HG03135 (cell line): ENCODE results near the gene GCDH.

Experiments
- ATAC-seq: cut with Tn5 transposase; IDR thresholded peaks from one replicate; pipeline ENCODE4 v1.9.1; 2021; ENCODE audit warnings: mild to moderate bottlenecking, moderate library complexity; ENCODE audit not compliant: unreplicated experiment

GCDH gene

DNA sequence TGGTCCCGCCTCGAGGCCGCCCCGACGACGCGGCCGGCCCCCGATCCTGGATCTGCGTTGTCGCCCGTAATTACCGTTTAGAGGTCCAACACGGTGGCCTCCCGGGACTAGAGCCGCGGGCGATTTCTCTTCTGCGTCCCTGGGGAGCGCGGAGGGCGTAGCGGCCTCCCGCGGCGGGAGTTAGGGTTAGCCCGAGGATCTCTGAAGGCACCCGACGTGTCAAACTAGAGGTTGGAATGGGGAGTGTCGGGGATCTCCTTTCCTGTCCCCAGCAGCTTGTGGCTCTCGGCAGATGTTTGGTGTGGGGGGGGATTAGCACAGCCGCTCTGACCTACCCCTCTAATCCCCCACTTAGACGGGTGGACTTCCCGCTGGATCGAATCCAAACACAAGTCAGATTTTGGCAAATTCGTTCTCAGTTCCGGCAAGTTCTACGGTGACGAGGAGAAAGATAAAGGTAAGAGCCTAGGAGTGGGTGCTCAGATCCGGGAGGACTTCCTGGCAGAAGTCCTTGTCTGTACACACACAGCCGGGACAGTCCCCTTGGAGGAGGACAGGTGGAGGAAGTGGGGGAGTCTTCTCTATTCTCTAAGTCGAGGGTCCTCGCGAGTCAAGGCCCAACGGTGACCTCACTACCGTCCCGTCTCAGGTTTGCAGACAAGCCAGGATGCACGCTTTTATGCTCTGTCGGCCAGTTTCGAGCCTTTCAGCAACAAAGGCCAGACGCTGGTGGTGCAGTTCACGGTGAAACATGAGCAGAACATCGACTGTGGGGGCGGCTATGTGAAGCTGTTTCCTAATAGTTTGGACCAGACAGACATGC is 48.0 kb downstream of the GCDH start:
- ATAC-seq, result peak; percentile 7

DNA sequence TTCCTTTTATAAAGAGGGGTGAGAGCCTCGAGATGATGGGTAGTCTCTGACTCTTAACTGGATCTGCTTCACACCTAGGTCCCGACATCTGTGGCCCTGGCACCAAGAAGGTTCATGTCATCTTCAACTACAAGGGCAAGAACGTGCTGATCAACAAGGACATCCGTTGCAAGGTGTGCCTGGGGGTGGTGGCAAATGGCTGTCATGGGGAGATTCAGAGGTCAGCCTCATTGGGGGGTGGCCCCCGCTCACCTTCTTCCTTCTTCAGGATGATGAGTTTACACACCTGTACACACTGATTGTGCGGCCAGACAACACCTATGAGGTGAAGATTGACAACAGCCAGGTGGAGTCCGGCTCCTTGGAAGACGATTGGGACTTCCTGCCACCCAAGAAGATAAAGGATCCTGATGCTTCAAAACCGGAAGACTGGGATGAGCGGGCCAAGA is 49.0 kb downstream of the GCDH start:
- ATAC-seq, result no peak

DNA sequence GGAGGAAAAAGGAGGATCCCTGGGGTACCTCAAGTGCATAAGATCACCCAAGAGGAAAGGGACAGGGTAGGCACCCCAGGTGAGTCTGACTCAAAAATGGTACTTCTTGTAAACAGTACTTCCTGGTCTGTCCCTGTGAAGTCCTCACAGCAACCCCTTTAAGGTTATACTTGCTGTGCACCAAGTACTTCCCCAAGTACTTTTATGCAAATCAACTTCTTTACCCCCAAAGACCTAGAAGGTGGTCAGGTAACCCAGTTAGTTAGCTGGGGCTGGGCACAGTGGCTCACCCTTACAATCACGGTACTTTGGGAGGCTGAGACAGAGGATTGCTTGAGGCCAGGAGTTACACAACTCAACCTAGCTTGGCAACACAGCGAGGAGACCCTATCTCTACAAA is 49.9 kb downstream of the GCDH start:
- no peak for ATAC-seq

GRCh38 chr19:12943437-12944044 is 52.6 kb downstream of the GCDH start:
- ATAC-seq, result no peak

- ATAC-seq, result no peak
These were observed 53.2 kb downstream of the GCDH start for GRCh38 chr19:12944104-12944674.

DNA sequence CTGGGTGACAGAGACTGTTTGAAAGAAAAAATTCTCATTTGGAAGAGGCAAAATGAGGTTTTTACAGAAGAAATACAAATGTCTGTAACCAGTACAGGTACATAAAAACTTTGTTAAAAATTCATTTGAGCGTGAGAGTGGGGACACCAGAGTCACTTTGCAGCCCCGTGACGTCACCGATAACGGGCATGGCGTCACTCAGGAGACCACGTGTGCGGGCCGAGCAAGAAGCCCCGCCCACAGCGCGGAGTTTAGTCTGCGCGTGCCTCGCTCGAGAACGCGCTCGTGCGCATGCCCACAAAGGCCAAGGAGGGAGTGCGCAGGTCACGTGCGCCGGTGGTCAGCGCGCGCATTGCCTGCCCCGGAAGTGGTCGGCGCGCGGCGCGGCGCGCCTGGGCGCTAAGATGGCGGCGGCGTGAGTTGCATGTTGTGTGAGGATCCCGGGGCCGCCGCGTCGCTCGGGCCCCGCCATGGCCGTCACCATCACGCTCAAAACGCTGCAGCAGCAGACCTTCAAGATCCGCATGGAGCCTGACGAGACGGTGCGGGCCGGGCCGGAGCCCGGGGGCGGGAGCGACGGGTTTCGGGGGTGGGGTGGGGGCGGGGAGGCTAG is 54.6 kb downstream of the GCDH start, which contains the start of gene RAD23A:
TSS of gene RAD23A (plus strand) at position 384 of the 613 bp plus-strand sequence. CDS start at position 471, 87 bp downstream.
- ATAC-seq, result peak; percentile 80

- peak; percentile 38 for ATAC-seq
These were observed 55.2 kb downstream of the GCDH start for GRCh38 chr19:12946092-12946721.

- ATAC-seq, result no peak
These were observed 56.0 kb downstream of the GCDH start for GRCh38 chr19:12946731-12947496.

- no peak for ATAC-seq
These were observed 57.0 kb downstream of the GCDH start for GRCh38 chr19:12947702-12948611.

- no peak for ATAC-seq
These were observed 57.8 kb downstream of the GCDH start for GRCh38 chr19:12948612-12949362.
